Left ventricle myocardium inferior (tissue), 1 donor: ENCODE data around the gene NAPA. TPM values are rescaled to one million over a fixed set of nuclear protein-coding genes. Genes with fewer than 3 reads are reported as not detected.

ENCODE experiments used
- DNase-seq: peaks from one replicate; pipeline ENCODE4 v3.0.0-alpha.2; 2020
- H3K27ac ChIP-seq: fragments of 200-600 bp; replicated peaks from 2 replicates; pipeline ENCODE4 v1.8.0; 2021
- H3K27me3 ChIP-seq: fragments of 200-600 bp; 2 replicates; pipeline ENCODE4 v1.8.0; 2021; ENCODE audit warnings: low read depth
- H3K36me3 ChIP-seq: fragments of 200-600 bp; 2 replicates; pipeline ENCODE4 v1.8.0; 2021
- H3K4me1 ChIP-seq: fragments of 200-600 bp; 2 replicates; pipeline ENCODE4 v1.8.0; 2021
- H3K4me3 ChIP-seq: fragments of 200-600 bp; 2 replicates; pipeline ENCODE4 v1.8.0; 2021; ENCODE audit warnings: mild to moderate bottlenecking, moderate library complexity
- H3K9me3 ChIP-seq: fragments of 200-600 bp; replicated peaks from 2 replicates; pipeline ENCODE4 v1.8.0; 2021
- CTCF ChIP-seq: fragments of 200-600 bp; IDR thresholded peaks from 2 replicates; pipeline ENCODE4 v1.8.0; 2021; ENCODE audit warnings: antibody characterized with exemption, mild to moderate bottlenecking, borderline replicate concordance
- intact Hi-C: fragments of 100-400 bp; cut with micrococcal nuclease; formaldehyde crosslinking; loops from one replicate; pipeline ENCODE4 v1.11.0; 2022
- total RNA-seq: library from RNA; stranded (reverse); fragmentation: NEBNext Ultra II Directional; extraction: Animal tissue kit (Norgen Biotek cat#: 25700); gene quantifications from one replicate; pipeline ENCODE4 v1.2.1, GENCODE V29; 2021
- donor health status: DM: no; HTN: yes; CAD: no; lungs with severe emphysema.

The NAPA gene
- total RNA-seq, 1 donor from 2014 or later = 120 TPM

GRCh38 chr19:47450478-47450877 lies 64.4 kb downstream of the NAPA start:
- Histone ChIP-seq H3K27ac (no peak overlapping the region), H3K27me3 (peaks cover 93% of the 10 kb centered on the region), H3K4me1 (peaks cover 9% of the 10 kb centered on the region), H3K4me3 (no peak overlapping the region), H3K36me3 (no peaks in the 10 kb centered on the region), H3K9me3 (peaks cover 8% of the 10 kb centered on the region)
- TF ChIP-seq CTCF = no peak
- DNase-seq = no peak
- intact Hi-C loops = no loop called here

GRCh38 chr19:47448360-47448727 lies 66.5 kb downstream of the NAPA start:
- no peak for TF ChIP-seq CTCF
- peaks cover 93% of the 10 kb centered on the region for H3K27me3 ChIP-seq
- H3K4me1 ChIP-seq = peaks cover 9% of the 10 kb centered on the region
- no peaks in the 10 kb centered on the region for H3K36me3 ChIP-seq
- no peak for DNase-seq
- no peaks in the 10 kb centered on the region for H3K9me3 ChIP-seq
- no peak overlapping the region for H3K4me3 ChIP-seq
- intact Hi-C loops = no loop called here
- no peak overlapping the region for H3K27ac ChIP-seq

GRCh38 chr19:47447470-47448359 lies 67.1 kb downstream of the NAPA start:
- Histone ChIP-seq H3K4me3 (peak overlapping the region; percentile 45), H3K27me3 (peaks cover 93% of the 10 kb centered on the region)
- peak; percentile 25 for DNase-seq

GRCh38 chr19:47446534-47447469 lies 68.1 kb downstream of the NAPA start:
- peaks cover 99% of the 10 kb centered on the region for H3K27me3 ChIP-seq

More at GRCh38 chr19:47447470-47448359, 67.1 kb downstream of the NAPA start:
- intact Hi-C loops = no loop called here
- no peak overlapping the region for H3K27ac ChIP-seq
- TF ChIP-seq CTCF = no peak
- no peaks in the 10 kb centered on the region for H3K36me3 ChIP-seq
- peaks cover 9% of the 10 kb centered on the region for H3K4me1 ChIP-seq
- no peaks in the 10 kb centered on the region for H3K9me3 ChIP-seq

More at GRCh38 chr19:47446534-47447469, 68.1 kb downstream of the NAPA start:
- no peak for TF ChIP-seq CTCF
- Histone ChIP-seq H3K27ac (no peak overlapping the region), H3K36me3 (no peaks in the 10 kb centered on the region), H3K4me3 (peak overlapping the region; percentile 45), H3K9me3 (no peaks in the 10 kb centered on the region), H3K4me1 (peaks cover 9% of the 10 kb centered on the region)
- intact Hi-C loops = no loop called here
- DNase-seq = no peak
